ENCODE measurements around the gene NAP1L4.

NAP1L4 gene

GRCh38 chr11:2899080-2899783 is 92.9 kb downstream of the NAP1L4 start:
- TF ChIP-seq, protein P1, sequence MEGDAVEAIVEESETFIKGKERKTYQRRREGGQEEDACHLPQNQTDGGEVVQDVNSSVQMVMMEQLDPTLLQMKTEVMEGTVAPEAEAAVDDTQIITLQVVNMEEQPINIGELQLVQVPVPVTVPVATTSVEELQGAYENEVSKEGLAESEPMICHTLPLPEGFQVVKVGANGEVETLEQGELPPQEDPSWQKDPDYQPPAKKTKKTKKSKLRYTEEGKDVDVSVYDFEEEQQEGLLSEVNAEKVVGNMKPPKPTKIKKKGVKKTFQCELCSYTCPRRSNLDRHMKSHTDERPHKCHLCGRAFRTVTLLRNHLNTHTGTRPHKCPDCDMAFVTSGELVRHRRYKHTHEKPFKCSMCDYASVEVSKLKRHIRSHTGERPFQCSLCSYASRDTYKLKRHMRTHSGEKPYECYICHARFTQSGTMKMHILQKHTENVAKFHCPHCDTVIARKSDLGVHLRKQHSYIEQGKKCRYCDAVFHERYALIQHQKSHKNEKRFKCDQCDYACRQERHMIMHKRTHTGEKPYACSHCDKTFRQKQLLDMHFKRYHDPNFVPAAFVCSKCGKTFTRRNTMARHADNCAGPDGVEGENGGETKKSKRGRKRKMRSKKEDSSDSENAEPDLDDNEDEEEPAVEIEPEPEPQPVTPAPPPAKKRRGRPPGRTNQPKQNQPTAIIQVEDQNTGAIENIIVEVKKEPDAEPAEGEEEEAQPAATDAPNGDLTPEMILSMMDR (IDR thresholded peaks at IDR 0.05; ENCODE audit: insufficient read depth, low read depth, low read length, missing control alignments) = no peak
- no peak for DNase-seq (ENCODE audit: low read depth)
- H3K4me3 ChIP-seq (ENCODE audit: low read length) = no peak overlapping the region

- TF ChIP-seq, protein P1 (IDR thresholded peaks at IDR 0.05; ENCODE audit: insufficient read depth, low read depth, low read length, missing control alignments) = no peak
- no peak overlapping the region for H3K4me3 ChIP-seq (ENCODE audit: low read length)
- DNase-seq (ENCODE audit: low read depth) = peak; percentile 90
Measured at GRCh38 chr11:2898366-2899079, 93.6 kb downstream of the NAP1L4 start.

GRCh38 chr11:2897048-2897447 is 95.1 kb downstream of the NAP1L4 start:
- DNase-seq (ENCODE audit: low read depth) = no peak
- TF ChIP-seq, protein P1 (IDR thresholded peaks at IDR 0.05; ENCODE audit: insufficient read depth, low read depth, low read length, missing control alignments) = no peak
- no peak overlapping the region for H3K4me3 ChIP-seq (ENCODE audit: low read length)

DNA sequence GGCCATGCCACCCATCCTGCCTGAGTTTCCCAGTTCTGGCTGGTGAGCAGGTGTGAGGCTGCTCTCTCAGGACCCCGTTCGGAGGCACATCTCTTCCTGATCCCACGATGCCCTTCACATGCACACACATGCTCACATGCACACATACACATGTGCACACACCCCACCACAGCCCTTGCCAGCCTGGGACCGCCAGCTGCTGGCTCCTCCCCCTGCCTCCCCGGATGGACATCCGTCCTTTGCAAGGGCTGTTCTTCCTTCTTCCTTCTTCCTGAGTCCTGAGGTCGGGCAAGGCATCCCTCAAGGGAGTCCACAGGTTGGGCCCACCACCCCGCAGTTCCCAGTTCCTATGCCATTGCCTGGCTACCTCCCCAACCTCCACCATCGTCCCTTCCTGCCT is 96.1 kb downstream of the NAP1L4 start:
- DNase-seq (ENCODE audit: low read depth) = no peak
- TF ChIP-seq, protein P1 (IDR thresholded peaks at IDR 0.05; ENCODE audit: insufficient read depth, low read depth, low read length, missing control alignments) = no peak
- H3K4me3 ChIP-seq (ENCODE audit: low read length) = no peak overlapping the region

All from epithelial cell of esophagus (primary cell).